Pancreas (tissue), 10 donors: ENCODE measurements around the gene KIF5A. TPM values are rescaled to one million over a fixed set of nuclear protein-coding genes. Genes with fewer than 3 reads are reported as not detected.

ENCODE experiments used
- ATAC-seq, 4 donors: fragments of 200-7000 bp; cut with Tn5 transposase; one replicate each; pipeline versions ENCODE4 v1.8.0 to v1.9.1; 2020; ENCODE audit warnings: mild to moderate bottlenecking in 4 of 4, moderate library complexity in 4 of 4
- DNase-seq, 6 donors: peaks; one replicate each; pipeline ENCODE4 v3.0.0-alpha.2; 2020
- FAIRE-seq: peaks from 2 replicates; lab custom pipeline; 2012; peaks lifted over from hg19 to GRCh38; lab: Jason Lieb, UNC
- H3K27ac ChIP-seq, 4 donors: fragments of 200-600 bp; sonication (generic); 1 replicate in 3 of 4; 2 replicates in 1 of 4; pipeline versions ENCODE4 v1.5.0 to v1.8.0; 2020
- H3K27me3 ChIP-seq, 4 donors: fragments of 200-600 bp; one replicate each; pipeline ENCODE4 v1.8.0; 2021
- H3K36me3 ChIP-seq, 3 donors: fragments of 200-600 bp; sonication (generic) in 1 of 3; one replicate each; pipeline versions ENCODE4 v1.5.0 to v1.8.0; 2020 to 2021
- H3K4me1 ChIP-seq, 3 donors: fragments of 200-600 bp; one replicate each; pipeline ENCODE4 v1.8.0; 2021
- H3K4me3 ChIP-seq, 4 donors: fragments of 200-600 bp; sonication (generic) in 2 of 4; one replicate each; pipeline versions ENCODE4 v1.5.0 to v1.8.0; 2020 to 2021
- H3K9me3 ChIP-seq, 4 donors: fragments of 200-600 bp; one replicate each; pipeline ENCODE4 v1.8.0; 2021
- WGBS, 2 donors: extraction: QIAGEN DNeasy Blood & Tissue Kit; methylation state at CpG; one replicate each; pipeline ENCODE4 v1.1.7; 2013; 5-methylcytosine and 5-hydroxymethylcytosine counted together
- intact Hi-C, 3 donors: fragments of 100-400 bp; cut with DNase I; formaldehyde crosslinking; loops; one replicate each; pipeline versions ENCODE4 v1.11.1 to v1.14.2; 2022
- polyA plus RNA-seq, 2 donors: library from polyadenylated mRNA; stranded (reverse); fragments of 200-250 nt; gene quantifications; one replicate each; pipeline ENCODE4 v1.2.3, GENCODE V29; 2013
- total RNA-seq, 6 donors: library from RNA; stranded (reverse); fragmentation: NEBNext Ultra II Directional in 4 of 6; extraction: Animal tissue kit (Norgen Biotek cat#: 25700) in 4 of 6; gene quantifications; one replicate each; pipeline versions ENCODE4 v1.2.1 to v1.2.4, GENCODE V29; 2021 to 2023
- TF ChIP-seq, protein P1 (sequence below), 4 donors: fragments of 200-600 bp; sonication (generic) in 3 of 4; IDR thresholded peaks; one replicate each; pipeline versions ENCODE4 v1.5.0 to v1.8.0; 2021; ENCODE audit warnings: antibody characterized with exemption in 4 of 4
- donor health status: healthy with polysubstance abuse.
- donor health status: DM: no; HTN: no; CAD: no; lungs with moderate emphysema.
- donor health status: DM: no; HTN: no; CAD: no.
- donor health status: control.
- donor health status: control.
- donor health status: Bipolar disorder and iron deficiency.
- donor health status: DM: yes; HTN: yes; CAD: no.
- donor health status: DM: no; HTN: no; CAD: no.
- donor health status: DM: no; HTN: no; CAD: no.
- donor health status: DM: yes; HTN: yes; CAD: no.

Gene KIF5A
- total and polyA plus RNA-seq, 8 donors = 0.25 to 2.9 (median 0.68) TPM

DNA sequence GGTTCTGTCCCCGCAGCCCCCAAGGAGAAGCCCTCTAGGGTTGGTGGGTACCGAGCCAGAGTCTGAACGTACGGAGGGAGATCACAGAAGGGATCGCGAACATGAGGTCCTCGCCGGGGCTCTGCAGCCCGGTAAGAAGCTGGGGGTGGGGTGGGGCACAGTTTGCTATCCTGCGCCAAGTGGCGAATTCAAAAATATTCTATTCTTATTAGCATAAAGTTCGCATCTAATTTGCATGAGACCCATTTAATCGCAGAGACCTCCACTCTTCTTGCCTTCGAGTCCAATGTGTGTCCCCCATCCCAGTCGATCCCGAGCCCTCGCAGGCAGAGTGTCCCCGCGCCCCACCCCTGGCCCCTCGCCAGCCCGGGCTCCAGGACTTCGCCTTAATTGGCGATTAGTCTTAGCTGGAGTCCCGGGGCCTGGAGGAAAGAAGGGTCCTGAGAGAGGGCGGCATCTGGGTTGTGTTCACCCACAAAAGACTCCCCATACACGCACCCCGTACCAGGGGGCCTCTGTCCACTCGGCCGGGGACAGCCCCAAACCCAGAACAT, 60.8 kb downstream of the KIF5A start:
- intact Hi-C loops = no loop called here

DNA sequence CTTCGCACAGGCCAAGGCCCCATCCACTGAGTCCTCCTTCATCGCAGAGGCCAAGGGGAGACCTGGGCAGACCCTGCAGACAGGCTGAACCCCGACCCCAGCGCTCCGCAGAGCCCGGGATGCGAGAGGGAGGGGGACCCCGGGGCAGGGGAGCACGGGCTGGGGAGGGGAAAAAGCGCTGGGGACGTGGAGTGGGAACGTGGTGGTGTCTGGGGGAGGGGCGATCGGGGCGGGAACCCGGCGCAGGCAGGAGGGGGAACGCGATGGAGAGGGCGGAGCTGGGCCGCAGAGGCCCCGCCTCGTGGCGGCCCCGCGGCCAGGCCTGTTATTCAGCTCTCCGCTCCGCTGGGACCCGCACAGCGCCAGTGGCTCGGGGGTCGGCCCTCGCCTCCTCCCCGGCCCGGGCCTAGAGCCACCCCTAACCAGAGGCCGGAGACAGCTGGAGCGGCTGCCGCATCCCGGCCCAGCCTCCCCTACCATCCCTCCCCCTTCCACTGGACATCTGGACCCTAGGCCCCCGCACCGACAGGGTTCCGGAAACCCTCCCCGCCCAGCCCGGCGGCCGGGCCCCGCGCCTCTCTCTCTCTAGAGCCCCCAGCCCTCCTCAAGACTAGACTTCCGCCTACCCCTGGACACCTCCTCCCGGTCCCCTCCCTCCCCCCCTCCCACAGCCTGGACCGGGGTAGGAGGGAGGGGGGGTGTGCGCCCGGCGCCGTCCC, 61.4 kb downstream of the KIF5A start, which contains the start of gene ARHGEF25:
Gene ARHGEF25, plus strand, starts transcription at position 328 of the 719 bp plus-strand sequence. CDS start 460 bp downstream, outside the sequence.
- FAIRE-seq (no peak), ATAC-seq (peak; percentile 86 to 95 (median 88)), DNase-seq (peak; percentile 55 to 85 (median 67))
- Histone ChIP-seq H3K36me3 (no peaks in the 10 kb centered on the region), H3K4me3 (peak within 1 kb of the TSS; percentile 45 to 87 (median 64)), H3K27ac (no peak within 1 kb of the TSS), H3K9me3 (no peaks in the 10 kb centered on the region), H3K27me3 (no peaks in the 10 kb centered on the region), H3K4me1 (no peaks in the 10 kb centered on the region)
- TF ChIP-seq, protein P1, sequence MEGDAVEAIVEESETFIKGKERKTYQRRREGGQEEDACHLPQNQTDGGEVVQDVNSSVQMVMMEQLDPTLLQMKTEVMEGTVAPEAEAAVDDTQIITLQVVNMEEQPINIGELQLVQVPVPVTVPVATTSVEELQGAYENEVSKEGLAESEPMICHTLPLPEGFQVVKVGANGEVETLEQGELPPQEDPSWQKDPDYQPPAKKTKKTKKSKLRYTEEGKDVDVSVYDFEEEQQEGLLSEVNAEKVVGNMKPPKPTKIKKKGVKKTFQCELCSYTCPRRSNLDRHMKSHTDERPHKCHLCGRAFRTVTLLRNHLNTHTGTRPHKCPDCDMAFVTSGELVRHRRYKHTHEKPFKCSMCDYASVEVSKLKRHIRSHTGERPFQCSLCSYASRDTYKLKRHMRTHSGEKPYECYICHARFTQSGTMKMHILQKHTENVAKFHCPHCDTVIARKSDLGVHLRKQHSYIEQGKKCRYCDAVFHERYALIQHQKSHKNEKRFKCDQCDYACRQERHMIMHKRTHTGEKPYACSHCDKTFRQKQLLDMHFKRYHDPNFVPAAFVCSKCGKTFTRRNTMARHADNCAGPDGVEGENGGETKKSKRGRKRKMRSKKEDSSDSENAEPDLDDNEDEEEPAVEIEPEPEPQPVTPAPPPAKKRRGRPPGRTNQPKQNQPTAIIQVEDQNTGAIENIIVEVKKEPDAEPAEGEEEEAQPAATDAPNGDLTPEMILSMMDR (IDR thresholded peaks at IDR 0.05) = no peak
- 0 to 1% methylated on average over 22 to 55 of the region's 55 CpGs for WGBS, 2 donors
- intact Hi-C loops = no loop called here

More for the DNA sequence above, 60.8 kb downstream of the KIF5A start:
- DNase-seq (peak in 2 of 6 donors; percentile 59 to 80), FAIRE-seq (no peak), ATAC-seq (peak in 2 of 4 donors; percentile 15 to 25)
- 15% methylated on average over 29 of the region's 29 CpGs for WGBS, 2 donors
- TF ChIP-seq, protein P1 (IDR thresholded peaks at IDR 0.05) = no peak
- peak overlapping the region in 2 of 4 donors; percentile 69 to 87 for H3K4me3 ChIP-seq
- H3K27ac ChIP-seq = no peak overlapping the region
- no peaks in the 10 kb centered on the region for H3K9me3 ChIP-seq
- no peaks in the 10 kb centered on the region for H3K36me3 ChIP-seq
- H3K27me3 ChIP-seq = no peaks in the 10 kb centered on the region
- H3K4me1 ChIP-seq = no peaks in the 10 kb centered on the region

DNA sequence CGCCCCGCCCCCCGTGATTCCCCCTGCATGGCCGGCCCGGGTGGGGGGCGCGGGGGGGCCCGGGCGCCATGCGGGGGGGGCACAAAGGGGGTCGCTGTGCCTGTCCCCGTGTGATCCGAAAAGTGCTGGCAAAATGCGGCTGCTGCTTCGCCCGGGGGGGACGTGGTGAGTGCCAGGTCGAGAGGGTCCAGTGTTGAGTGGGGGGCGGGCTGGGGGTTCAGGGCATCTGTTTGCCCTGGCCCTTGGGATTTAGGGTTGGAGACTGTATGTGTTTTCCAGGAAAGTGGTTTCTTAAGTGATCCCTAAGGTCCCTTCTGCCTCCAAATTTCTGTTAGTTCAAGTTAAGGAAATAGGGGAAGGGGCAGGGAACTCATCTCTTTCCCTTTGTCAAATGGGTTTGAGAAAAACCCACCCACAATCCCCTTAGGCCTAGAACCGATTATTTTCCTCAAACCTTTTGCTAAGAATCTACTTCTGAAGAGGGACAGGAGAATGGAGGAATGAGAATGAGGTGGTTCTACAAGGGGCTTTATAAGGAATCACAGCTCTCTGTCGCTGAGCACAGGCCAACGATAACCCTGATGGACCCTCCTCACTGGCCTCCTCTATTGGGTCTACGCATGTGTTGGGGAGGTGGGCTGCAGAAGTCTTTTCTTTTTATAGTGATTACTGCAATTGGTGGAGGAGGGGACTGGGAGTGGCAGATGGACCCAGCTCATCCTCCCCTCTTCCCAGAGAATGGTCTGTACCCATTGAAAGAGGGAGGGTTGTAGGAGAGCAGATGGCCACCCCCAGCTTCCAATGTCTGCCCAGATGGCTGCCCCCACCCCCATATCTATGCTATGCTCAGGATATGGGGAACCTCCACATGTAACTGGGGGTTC, 62.2 kb downstream of the KIF5A start:
- no peaks in the 10 kb centered on the region for H3K9me3 ChIP-seq
- no peak for FAIRE-seq
- intact Hi-C loops = no loop called here
- no peaks in the 10 kb centered on the region for H3K4me1 ChIP-seq
- no peak for DNase-seq
- TF ChIP-seq, protein P1 (IDR thresholded peaks at IDR 0.05) = no peak
- WGBS, 2 donors = 17 to 35% methylated on average over 12 to 22 of the region's 23 CpGs
- no peak overlapping the region for H3K27ac ChIP-seq
- peak overlapping the region; percentile 45 to 87 (median 64) for H3K4me3 ChIP-seq
- no peaks in the 10 kb centered on the region for H3K27me3 ChIP-seq
- no peak for ATAC-seq
- H3K36me3 ChIP-seq = no peaks in the 10 kb centered on the region

DNA sequence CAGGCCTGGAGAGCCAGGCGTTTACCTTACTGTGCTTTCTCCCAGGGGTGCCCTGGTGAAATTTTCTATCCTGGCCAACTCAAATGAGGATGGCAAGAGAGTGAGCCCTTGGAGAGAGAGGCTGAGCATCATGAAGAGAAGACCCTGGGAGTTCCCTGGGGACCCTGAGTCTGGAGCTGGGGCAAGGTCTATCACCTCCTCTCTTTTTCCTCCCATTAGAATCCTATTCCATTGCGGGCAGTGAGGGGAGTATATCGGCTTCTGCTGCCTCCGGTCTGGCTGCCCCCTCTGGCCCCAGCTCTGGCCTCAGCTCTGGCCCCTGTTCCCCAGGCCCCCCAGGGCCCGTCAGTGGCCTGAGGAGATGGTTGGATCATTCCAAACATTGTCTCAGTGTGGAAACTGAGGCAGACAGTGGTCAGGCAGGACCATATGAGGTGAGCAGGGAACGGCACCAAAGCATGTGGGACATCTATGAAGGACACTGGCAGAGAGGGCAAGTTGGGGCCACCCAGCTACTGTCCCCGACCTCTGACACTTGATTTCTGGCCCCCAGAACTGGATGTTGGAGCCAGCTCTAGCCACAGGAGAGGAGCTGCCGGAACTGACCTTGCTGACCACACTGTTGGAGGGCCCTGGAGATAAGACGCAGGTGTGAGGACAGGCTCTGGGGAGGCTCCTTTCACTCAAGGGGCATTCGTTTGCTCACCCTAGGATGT, 63.0 kb downstream of the KIF5A start:
- Histone ChIP-seq H3K36me3 (no peaks in the 10 kb centered on the region), H3K4me1 (no peaks in the 10 kb centered on the region), H3K9me3 (no peaks in the 10 kb centered on the region), H3K27me3 (no peaks in the 10 kb centered on the region), H3K4me3 (no peak overlapping the region), H3K27ac (no peak overlapping the region)
- TF ChIP-seq, protein P1 (IDR thresholded peaks at IDR 0.05) = no peak
- ATAC-seq (no peak), FAIRE-seq (no peak), DNase-seq (no peak)
- intact Hi-C loops = no loop called here
- WGBS, 2 donors = 84 to 89% methylated on average over 10 of the region's 10 CpGs
